Measurements from ENCODE around the gene ADO.
A peak's percentile ranks its signal among the peaks of the same experiment; 100 is the strongest.

Gene ADO

DNA sequence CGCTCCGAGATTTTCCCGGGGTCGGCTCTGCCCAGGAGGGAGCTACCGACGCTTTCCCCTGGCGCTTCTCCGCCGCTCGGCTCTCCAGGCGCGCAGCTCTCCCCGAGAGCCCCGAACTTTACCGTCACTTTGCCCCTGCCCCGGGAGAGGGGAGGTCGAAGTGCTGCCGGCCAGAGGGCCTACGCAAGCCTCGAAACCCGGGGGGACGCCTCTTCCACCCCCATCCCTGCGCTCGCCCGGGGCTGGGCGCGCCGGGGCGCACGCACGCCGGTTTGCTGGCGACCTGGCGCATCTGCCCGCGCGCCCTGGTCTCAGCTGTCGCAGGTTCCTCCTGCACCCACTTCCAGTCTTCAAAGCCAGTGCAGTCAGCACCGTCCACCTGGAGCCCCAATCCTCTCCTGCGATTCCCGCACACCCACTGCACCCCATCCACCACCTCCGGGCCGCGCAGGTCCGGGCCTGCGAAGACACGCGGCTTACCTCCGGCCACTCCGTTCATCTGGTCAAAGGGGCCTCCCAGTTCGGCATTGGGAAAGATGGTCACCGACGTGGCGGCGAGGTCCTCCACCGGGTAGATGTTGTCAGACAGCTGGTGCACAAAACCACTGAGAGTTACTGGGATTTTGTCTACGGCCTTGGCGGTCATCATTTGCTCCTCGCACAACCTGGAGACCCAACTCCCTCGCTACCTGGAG, 11.0 kb downstream of the ADO start:
- no peak for DNase-seq (ENCODE audit: low spot score)
- Histone ChIP-seq H3K4me3 (peak overlapping the region; percentile 92), H3K27ac (peak overlapping the region in 1 of 2 donors; percentile 93)
- no peak for TF ChIP-seq CTCF (IDR thresholded peaks at IDR 0.05)

- Histone ChIP-seq H3K4me3 (peak overlapping the region; percentile 92), H3K27ac (peak overlapping the region in 1 of 2 donors; percentile 93)
- DNase-seq (ENCODE audit: low spot score), result no peak
- TF ChIP-seq CTCF (IDR thresholded peaks at IDR 0.05), result no peak
These were observed 11.5 kb downstream of the ADO start for GRCh38 chr10:62816076-62816330.

- H3K27ac ChIP-seq, result peak within 1 kb of the TSS; percentile 84 to 93
- H3K4me3 ChIP-seq, result peak within 1 kb of the TSS; percentile 92
- DNase-seq (ENCODE audit: low spot score), result peak; percentile 96
- no peak for TF ChIP-seq CTCF (IDR thresholded peaks at IDR 0.05)
These were observed 12.0 kb downstream of the ADO start, which contains the start of gene EGR2 for GRCh38 chr10:62816331-62817120. Gene EGR2, minus strand, starts transcription at chr10:62816366. Its CDS starts 337 bp downstream, at chr10:62816029.

GRCh38 chr10:62817121-62817765, 12.7 kb downstream of the ADO start:
- Histone ChIP-seq H3K27ac (peak overlapping the region; percentile 84 to 93), H3K4me3 (peak overlapping the region; percentile 92)
- peak; percentile 78 for DNase-seq (ENCODE audit: low spot score)
- no peak for TF ChIP-seq CTCF (IDR thresholded peaks at IDR 0.05)

- H3K4me3 ChIP-seq, result peak overlapping the region; percentile 92
- H3K27ac ChIP-seq, result peak overlapping the region; percentile 84 to 93
- peak; percentile 82 for DNase-seq (ENCODE audit: low spot score)
- TF ChIP-seq CTCF (IDR thresholded peaks at IDR 0.05), result peak; percentile 84
These were observed 13.4 kb downstream of the ADO start for GRCh38 chr10:62817766-62818425.

- no peak for TF ChIP-seq CTCF (IDR thresholded peaks at IDR 0.05)
- Histone ChIP-seq H3K27ac (no peak overlapping the region), H3K4me3 (peak overlapping the region; percentile 92)
- DNase-seq (ENCODE audit: low spot score), result no peak
These were observed 14.0 kb downstream of the ADO start for GRCh38 chr10:62818426-62819011.
